ACC112 (cell line): Measurements from ENCODE around the gene LRCOL1.

Source experiments
- H2AFZ ChIP-seq: fragments of 200-600 bp; sonication (generic); one replicate; pipeline ENCODE4 v1.6.0; 2017; ENCODE audit warnings: antibody characterized with exemption, low read length; ENCODE audit not compliant: unreplicated experiment
- H3K27ac ChIP-seq: fragments of 200-600 bp; sonication (generic); 2 replicates; pipeline ENCODE4 v1.5.1; 2014; ENCODE audit warnings: low read depth, mild to moderate bottlenecking, antibody characterized with exemption, low read length, moderate library complexity
- H3K27me3 ChIP-seq: fragments of 200-600 bp; sonication (generic); 2 replicates; pipeline ENCODE4 v1.6.1; 2014; ENCODE audit warnings: mild to moderate bottlenecking, antibody characterized with exemption, low read length, moderate library complexity, mixed read lengths; ENCODE audit not compliant: insufficient read depth
- H3K36me3 ChIP-seq: fragments of 200-600 bp; sonication (generic); 2 replicates; pipeline ENCODE4 v1.6.1; 2016; ENCODE audit warnings: mild to moderate bottlenecking, antibody characterized with exemption, low read length, moderate library complexity, mixed read lengths; ENCODE audit not compliant: insufficient read depth
- H3K4me1 ChIP-seq: fragments of 200-600 bp; sonication (generic); one replicate; pipeline ENCODE4 v1.6.1; 2016; ENCODE audit warnings: low read length, mixed read lengths; ENCODE audit not compliant: insufficient read depth, unreplicated experiment, control insufficient read depth
- H3K4me3 ChIP-seq: fragments of 200-600 bp; sonication (generic); 2 replicates; pipeline ENCODE4 v1.5.1; 2014; ENCODE audit warnings: mild to moderate bottlenecking, low read depth, low read length
- H3K79me2 ChIP-seq: fragments of 200-600 bp; sonication (generic); one replicate; pipeline ENCODE4 v1.6.0; 2016; ENCODE audit warnings: low read length; ENCODE audit not compliant: control insufficient read depth, unreplicated experiment, insufficient read depth

The LRCOL1 gene

DNA sequence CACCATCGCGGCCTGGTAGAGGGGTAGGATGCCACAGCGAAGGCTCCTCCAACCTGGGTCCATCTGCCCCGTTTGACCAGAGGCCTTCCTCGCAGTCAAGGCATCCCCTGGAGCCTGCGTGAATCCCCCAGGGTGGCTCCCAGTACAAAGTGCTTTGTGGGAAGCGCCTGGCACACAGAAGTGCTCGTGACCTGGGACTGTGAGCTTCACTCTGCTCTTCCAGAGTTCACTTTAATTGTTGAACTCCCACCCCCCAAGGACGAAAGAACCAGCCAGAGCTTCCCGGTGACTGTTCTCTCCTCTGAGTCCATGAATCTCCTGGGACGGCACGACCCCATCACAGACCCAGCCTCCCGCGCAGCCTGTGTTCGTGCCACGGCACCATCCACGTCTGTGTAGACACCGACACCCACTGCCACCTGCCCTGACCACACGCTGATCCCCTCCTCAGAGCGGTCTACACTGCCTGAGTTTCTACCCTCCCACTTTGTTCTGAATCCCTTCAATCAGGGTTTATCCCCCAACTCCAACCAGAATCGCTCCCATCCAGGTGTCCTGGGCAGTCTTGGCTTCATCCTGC is 24.1 kb upstream of the LRCOL1 start:
- H3K4me1 ChIP-seq: no peaks in the 10 kb centered on the region
- H3K27ac ChIP-seq: no peak overlapping the region
- H2AFZ ChIP-seq: no peak overlapping the region
- no peaks in the 10 kb centered on the region for H3K79me2 ChIP-seq
- no peak overlapping the region for H3K4me3 ChIP-seq
- peaks cover 15% of the 10 kb centered on the region for H3K36me3 ChIP-seq
- H3K27me3 ChIP-seq: no peaks in the 10 kb centered on the region

DNA sequence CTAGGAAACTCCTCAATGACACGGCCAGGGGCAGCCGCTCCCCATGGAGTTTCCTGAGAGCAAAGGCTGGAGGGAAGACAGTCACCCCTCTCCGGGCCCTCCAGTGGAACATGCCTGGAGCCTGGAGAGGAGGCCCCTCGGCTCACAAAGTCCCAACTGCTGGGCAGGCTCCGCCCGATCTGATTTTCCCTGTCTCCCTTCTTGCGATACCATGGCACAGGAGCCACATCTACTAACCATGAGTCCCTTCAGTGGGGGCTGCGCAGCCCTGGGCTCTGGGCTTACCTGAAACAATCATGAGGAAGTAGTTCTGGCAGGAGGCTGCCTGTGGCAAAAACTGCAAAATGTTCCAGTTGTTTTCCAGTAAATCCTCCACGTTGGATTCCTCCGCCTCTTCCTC is 23.5 kb upstream of the LRCOL1 start:
- H3K79me2 ChIP-seq: no peaks in the 10 kb centered on the region
- H3K4me1 ChIP-seq: no peaks in the 10 kb centered on the region
- no peak overlapping the region for H3K4me3 ChIP-seq
- H2AFZ ChIP-seq: no peak overlapping the region
- H3K27me3 ChIP-seq: no peaks in the 10 kb centered on the region
- peaks cover 18% of the 10 kb centered on the region for H3K36me3 ChIP-seq
- no peak overlapping the region for H3K27ac ChIP-seq

DNA sequence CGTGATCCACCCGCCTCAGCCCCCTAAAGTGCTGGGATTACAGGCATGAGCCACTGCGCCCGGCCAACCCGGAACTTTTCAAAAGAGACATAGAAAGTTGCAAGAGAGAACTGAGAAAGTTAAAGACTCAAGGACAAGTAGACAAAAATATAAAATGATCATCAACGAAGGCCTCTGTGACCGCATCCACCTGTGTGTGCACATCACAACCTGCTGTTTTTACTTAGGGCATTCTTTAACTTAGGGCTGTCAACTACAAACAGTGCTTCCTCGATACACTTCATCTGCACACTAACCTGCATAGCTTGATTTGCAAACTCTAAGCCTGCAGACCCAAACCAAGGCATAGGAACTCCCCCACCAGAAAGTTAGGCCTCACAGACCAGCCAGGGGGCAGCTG is 23.0 kb upstream of the LRCOL1 start:
- Histone ChIP-seq H3K27me3 (no peaks in the 10 kb centered on the region), H3K27ac (no peak overlapping the region), H3K79me2 (no peaks in the 10 kb centered on the region), H3K4me1 (no peaks in the 10 kb centered on the region), H3K36me3 (peaks cover 18% of the 10 kb centered on the region), H2AFZ (no peak overlapping the region), H3K4me3 (no peak overlapping the region)

DNA sequence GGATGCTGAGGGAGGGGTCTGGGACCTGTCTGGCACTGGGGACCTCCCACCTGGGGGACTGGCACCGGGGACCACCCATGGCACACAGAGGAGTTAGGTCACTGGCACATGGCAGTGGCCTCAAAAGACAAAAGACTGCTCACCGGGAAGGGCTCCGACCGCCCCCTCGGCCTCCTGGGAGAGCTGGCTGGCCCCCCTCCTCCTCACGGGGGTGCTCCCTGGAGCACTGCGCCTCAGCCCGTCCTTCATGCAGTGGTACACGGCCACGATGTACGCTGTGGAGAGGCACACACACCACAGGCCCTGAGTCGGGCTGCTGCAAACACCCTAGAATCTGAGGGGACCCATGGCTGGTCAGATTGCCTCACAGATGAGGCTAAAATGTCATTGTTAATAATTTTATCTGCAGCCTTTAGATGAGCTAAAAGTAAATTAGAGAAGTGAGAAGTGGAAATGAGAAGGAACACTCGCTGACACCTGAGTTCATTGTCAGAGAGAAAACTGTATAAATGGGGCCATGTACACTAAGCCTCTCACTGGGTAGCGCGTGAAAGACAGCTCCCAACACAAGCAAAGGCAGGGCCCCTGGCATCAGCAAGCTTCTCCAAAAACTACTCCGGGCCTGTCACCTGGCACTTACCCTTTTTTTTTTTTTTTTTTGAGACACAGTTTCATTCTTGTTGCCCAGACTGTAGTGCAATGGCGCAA is 22.3 kb upstream of the LRCOL1 start:
- Histone ChIP-seq H3K79me2 (no peaks in the 10 kb centered on the region), H3K4me1 (no peaks in the 10 kb centered on the region), H3K27me3 (no peaks in the 10 kb centered on the region), H3K27ac (no peak overlapping the region), H2AFZ (no peak overlapping the region), H3K36me3 (peaks cover 18% of the 10 kb centered on the region), H3K4me3 (no peak overlapping the region)

DNA sequence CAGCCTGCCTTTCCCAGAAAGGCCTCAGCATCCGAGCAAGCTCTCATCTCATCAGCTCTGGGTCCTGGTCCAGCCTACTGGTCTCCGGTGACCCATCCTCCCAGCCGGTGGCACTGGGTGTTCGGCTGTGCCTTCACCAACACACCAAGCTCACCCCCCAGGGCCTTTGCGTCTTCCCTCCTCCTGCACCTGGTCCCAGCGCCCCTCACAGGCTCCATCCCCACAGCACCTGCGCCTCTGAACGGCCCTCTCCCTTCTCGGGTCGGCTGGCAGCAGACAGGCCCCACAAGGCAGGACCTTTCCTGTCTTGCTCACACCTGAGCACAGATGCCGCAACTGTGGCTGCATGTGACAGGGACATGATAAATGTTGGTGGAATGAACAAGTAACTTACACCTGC is 21.3 kb upstream of the LRCOL1 start:
- Histone ChIP-seq H3K27ac (no peak overlapping the region), H3K36me3 (peaks cover 18% of the 10 kb centered on the region)

DNA sequence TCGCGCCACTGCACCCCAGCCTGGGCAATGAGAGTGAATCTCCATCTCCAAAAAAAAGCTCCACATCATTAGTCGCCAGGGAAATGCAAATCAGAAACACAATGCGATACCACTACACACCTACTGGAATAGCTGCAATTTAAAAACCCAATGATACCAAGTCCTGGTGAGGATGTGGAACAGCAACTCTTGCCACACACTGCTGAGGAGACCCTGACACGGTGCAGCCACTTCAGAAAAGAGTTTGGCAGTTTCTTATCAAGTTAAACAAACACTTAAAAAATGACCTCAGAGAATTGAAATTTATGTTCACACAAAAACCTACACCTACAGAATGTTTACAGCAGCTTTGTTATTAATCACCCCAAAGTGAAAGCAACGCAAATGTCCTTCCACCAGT is 20.3 kb upstream of the LRCOL1 start:
- H3K27ac ChIP-seq: no peak overlapping the region
- H3K79me2 ChIP-seq: no peaks in the 10 kb centered on the region
- no peaks in the 10 kb centered on the region for H3K4me1 ChIP-seq
- no peaks in the 10 kb centered on the region for H3K27me3 ChIP-seq
- peaks cover 18% of the 10 kb centered on the region for H3K36me3 ChIP-seq
- no peak overlapping the region for H3K4me3 ChIP-seq
- H2AFZ ChIP-seq: no peak overlapping the region

More for the DNA sequence above, 21.3 kb upstream of the LRCOL1 start:
- no peaks in the 10 kb centered on the region for H3K4me1 ChIP-seq
- no peak overlapping the region for H3K4me3 ChIP-seq
- H3K27me3 ChIP-seq: no peaks in the 10 kb centered on the region
- no peaks in the 10 kb centered on the region for H3K79me2 ChIP-seq
- H2AFZ ChIP-seq: no peak overlapping the region

DNA sequence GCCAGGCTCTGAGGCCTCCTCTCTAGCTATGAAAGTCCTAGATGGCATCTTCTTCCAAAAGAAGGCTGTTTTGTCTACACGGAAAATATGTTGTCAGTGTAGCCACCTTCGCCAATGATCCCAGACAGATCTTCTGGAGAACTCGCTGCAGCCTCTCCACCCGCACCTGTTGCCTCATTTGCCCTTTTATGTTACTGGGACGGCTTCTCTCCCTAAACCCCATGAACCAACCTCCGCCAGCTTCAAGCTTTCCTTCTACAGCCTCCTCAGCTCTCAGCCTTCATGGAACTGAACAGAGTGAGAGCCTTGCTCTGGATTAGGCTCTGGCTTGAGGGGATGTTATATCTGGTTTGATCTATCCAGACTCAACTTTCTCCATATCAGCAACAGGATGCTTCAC is 18.9 kb upstream of the LRCOL1 start:
- Histone ChIP-seq H3K36me3 (peaks cover 18% of the 10 kb centered on the region), H3K4me3 (no peak overlapping the region)

DNA sequence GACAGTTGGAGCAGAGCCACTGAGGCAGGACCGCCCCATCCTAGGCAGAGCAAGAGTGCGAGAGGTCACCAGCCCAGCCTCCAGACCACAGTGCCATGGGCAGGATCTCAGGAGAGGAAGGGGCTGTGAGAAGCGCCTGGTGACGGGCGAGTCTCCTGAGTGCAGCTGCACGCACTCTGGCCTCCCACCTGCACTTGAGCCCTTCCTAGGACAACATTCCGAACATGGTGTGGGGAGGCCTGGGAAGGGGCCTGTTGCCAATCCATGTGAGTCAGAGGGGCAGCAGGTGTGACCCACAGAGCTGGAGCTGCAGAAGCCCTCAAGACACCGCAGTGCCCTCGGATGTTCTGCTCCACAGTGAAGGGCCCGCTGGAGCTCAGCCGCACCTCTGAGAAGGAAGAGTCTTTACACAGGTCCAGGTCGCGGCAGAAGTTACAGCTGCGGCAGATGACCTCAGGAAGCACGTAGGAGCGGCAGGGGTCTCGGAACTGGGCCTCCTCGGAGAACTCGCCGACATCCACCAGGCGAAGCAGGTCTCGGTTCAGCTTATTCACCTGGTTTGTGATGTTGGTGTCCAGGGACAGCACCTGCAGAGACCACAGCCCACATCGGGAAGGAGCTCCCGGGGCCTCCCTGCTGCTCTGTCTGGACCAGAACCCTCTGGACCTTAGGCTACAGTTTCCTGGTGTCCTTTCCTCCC is 15.5 kb upstream of the LRCOL1 start:
- Histone ChIP-seq H3K27me3 (no peaks in the 10 kb centered on the region), H3K79me2 (no peaks in the 10 kb centered on the region), H3K27ac (no peak overlapping the region), H2AFZ (no peak overlapping the region), H3K36me3 (peaks cover 9% of the 10 kb centered on the region), H3K4me3 (no peak overlapping the region), H3K4me1 (peaks cover 8% of the 10 kb centered on the region)

More for the DNA sequence above, 18.9 kb upstream of the LRCOL1 start:
- H2AFZ ChIP-seq: no peak overlapping the region
- H3K4me1 ChIP-seq: no peaks in the 10 kb centered on the region
- no peaks in the 10 kb centered on the region for H3K27me3 ChIP-seq
- no peak overlapping the region for H3K27ac ChIP-seq
- no peaks in the 10 kb centered on the region for H3K79me2 ChIP-seq

DNA sequence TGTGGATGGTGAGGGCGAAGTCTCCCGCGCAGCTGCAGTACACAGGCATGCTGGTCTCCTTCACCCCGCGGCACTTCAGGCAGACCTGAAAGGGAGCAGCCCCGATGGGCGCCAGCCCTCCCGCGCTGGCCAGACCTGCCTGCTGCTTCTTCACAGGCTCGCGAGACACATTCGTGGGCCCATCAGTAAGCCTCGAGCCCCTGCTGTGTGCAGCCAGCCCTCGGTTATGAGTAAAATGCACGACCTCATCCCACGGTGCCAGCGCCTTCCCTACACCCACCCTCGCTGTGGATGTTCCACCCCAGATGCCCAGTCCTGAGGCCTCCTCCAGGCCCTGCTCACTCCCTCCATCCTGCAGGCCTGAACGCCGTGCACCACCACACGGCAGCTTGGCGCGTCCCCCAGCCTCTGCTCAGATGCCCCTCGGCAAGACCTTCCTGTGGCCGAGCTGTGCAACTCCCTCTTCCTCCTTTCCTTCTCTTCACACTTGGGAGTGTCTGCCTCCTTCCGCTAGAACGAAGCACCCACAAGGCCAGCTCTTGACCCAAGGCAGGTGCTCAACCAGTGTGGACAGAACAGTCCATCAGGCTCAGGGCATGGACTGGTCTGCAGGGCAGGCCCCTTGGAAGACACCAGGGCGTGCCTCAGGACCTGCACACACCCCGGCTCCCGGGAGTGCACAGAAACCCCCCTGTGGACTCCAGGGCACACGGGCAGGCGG is 14.7 kb upstream of the LRCOL1 start:
- peaks cover 6% of the 10 kb centered on the region for H3K27me3 ChIP-seq
- H3K36me3 ChIP-seq: peaks cover 6% of the 10 kb centered on the region
- H2AFZ ChIP-seq: no peak overlapping the region
- no peaks in the 10 kb centered on the region for H3K79me2 ChIP-seq
- H3K4me3 ChIP-seq: no peak overlapping the region
- no peak overlapping the region for H3K27ac ChIP-seq
- H3K4me1 ChIP-seq: peaks cover 8% of the 10 kb centered on the region

DNA sequence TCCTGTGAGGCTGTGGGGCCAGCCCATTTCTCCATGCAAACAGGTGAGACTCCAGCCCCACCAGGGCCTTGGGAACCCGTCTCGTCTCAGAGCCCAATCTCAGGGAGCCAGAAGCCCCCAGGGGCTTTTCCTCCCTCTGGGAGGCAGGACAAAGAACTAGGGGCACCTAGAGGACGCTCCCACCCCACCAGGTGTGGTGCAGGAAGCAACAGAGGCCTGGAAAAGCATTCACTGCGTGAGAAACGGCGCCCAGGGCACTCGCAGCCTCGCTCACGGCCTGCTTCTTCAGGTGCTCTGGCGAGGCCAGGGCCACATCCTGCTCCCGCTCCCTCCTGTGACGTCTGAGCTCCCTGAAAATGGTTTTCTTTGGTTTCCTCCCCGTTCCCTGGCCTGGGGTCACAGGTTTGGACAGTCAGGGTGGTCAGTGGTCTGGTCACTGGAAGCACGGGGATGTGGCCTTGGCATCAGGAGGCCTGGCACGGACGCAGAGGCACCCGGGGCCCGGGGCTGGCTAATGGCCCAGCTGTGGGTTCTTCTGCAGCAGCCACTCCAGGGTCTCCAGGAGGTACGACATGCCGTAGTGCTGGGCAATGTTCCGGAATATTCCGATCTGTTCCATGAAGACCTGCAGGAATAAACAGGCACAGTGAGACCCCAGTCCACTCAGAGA is 13.9 kb upstream of the LRCOL1 start:
- Histone ChIP-seq H3K79me2 (no peaks in the 10 kb centered on the region), H2AFZ (no peak overlapping the region), H3K4me3 (no peak overlapping the region), H3K36me3 (peaks cover under 1% of the 10 kb centered on the region; the same call in 1 of the 2 replicates), H3K27me3 (peaks cover 13% of the 10 kb centered on the region), H3K27ac (no peak overlapping the region), H3K4me1 (peaks cover 8% of the 10 kb centered on the region)
